Ovary (tissue), 9 donors: Measurements from ENCODE around the gene SLC25A39. TPM values are rescaled to one million over a fixed set of nuclear protein-coding genes. Genes with fewer than 3 reads are reported as not detected.
"Not testable (repeated sequence)": the region's sequence is repeated elsewhere in the genome, so short reads cannot be mapped to it uniquely, and the experiment has no call there.

Source experiments
- DNase-seq, 5 donors: peaks; one replicate each; pipeline ENCODE4 v3.0.0-alpha.2; 2019 to 2020
- H3K27ac ChIP-seq, 2 donors: fragments of 200-600 bp; one replicate each; pipeline versions ENCODE4 v1.5.1 to v1.8.0; 2019 to 2022
- H3K27me3 ChIP-seq: fragments of 200-600 bp; one replicate; pipeline ENCODE4 v1.8.0; 2022
- H3K36me3 ChIP-seq: fragments of 200-600 bp; sonication (generic); one replicate; pipeline ENCODE4 v1.5.1; 2019
- H3K4me1 ChIP-seq: one replicate; pipeline ENCODE4 v1.8.1; 2013; ENCODE audit warnings: mild to moderate bottlenecking, moderate library complexity; ENCODE audit not compliant: insufficient read depth
- H3K4me3 ChIP-seq: fragments of 200-600 bp; sonication (generic); one replicate; pipeline ENCODE4 v1.5.1; 2017
- H3K9me3 ChIP-seq, 2 donors: fragments of 200-600 bp in 1 of 2; sonication (generic) in 1 of 2; one replicate each; pipeline versions ENCODE4 v1.5.1 to v1.8.1; 2013 to 2019; ENCODE audit warnings: mild to moderate bottlenecking in 1 of 2, moderate library complexity in 1 of 2
- CTCF ChIP-seq, 3 donors: fragments of 450-650 bp in 2 of 3; fragments of 200-600 bp in 1 of 3; IDR thresholded peaks; one replicate each; pipeline versions ENCODE4 v1.5.1 to v1.8.0; 2016 to 2022; ENCODE audit warnings: antibody characterized with exemption in 3 of 3, mild to moderate bottlenecking in 1 of 3
- EP300 ChIP-seq: sonication (generic); formaldehyde crosslinking; IDR thresholded peaks from one replicate; pipeline ENCODE4 v1.6.1; 2017; ENCODE audit warnings: antibody characterized with exemption
- POLR2A ChIP-seq: fragments of 450-650 bp; IDR thresholded peaks from one replicate; pipeline ENCODE4 v1.6.1; 2017; ENCODE audit warnings: antibody characterized with exemption, mild to moderate bottlenecking, moderate library complexity
- WGBS, 3 donors: extraction: QIAGEN DNeasy Blood & Tissue Kit in 1 of 3; methylation state at CpG; one replicate each; pipeline versions ENCODE4 v1.1.5 to v1.1.7; 2013 to 2017; 5-methylcytosine and 5-hydroxymethylcytosine counted together
- intact Hi-C, 4 donors: fragments of 100-400 bp; cut with DNase I; formaldehyde crosslinking; loops; one replicate each; pipeline versions ENCODE4 v1.11.0 to v1.15.1; 2022 to 2023
- polyA plus RNA-seq, 2 donors: library from polyadenylated mRNA; stranded (reverse); fragments of 200-250 nt in 1 of 2; fragments of 350-450 nt in 1 of 2; fragmentation: Illumina TruSeq in 1 of 2; extraction: RNeasy Lipid Tissue Mini Kit (QIAGEN cat#74804) in 1 of 2; gene quantifications; one replicate each; pipeline ENCODE4 v1.2.3, GENCODE V29; 2013 to 2014
- total RNA-seq, 7 donors: library from RNA; depleted of rRNA in 2 of 7; stranded (reverse); fragments of >200 nt in 2 of 7; fragmentation: NEBNext Ultra II Directional in 3 of 7; extraction: Animal tissue kit (Norgen Biotek cat#: 25700) in 3 of 7; gene quantifications; one replicate each; pipeline versions ENCODE4 v1.1.0 to v1.2.4, GENCODE V29; 2016 to 2023
- donor health status: DM: no; HTN: no; CAD: no; lungs with moderate emphysema.
- donor health status: DM: no; HTN: no; CAD: no.
- donor health status: Bipolar disorder and iron deficiency.
- donor health status: DM: yes; HTN: yes; CAD: no.
- donor health status: DM: no; HTN: no; CAD: no.
- donor health status: DM: yes; HTN: yes; CAD: no.

Gene SLC25A39
- total and polyA plus RNA-seq, 9 donors: 15.9 to 111 (median 63.8) TPM

GRCh38 chr17:44367231-44367979, 42.8 kb upstream of the SLC25A39 start:
- 54 to 62% (median 54%) methylated on average over 7 of the region's 7 CpGs for WGBS, 3 donors
- Histone ChIP-seq H3K27me3 (no peaks in the 10 kb centered on the region), H3K36me3 (no peaks in the 10 kb centered on the region), H3K27ac (no peak overlapping the region), H3K9me3 (no peaks in the 10 kb centered on the region), H3K4me3 (no peak overlapping the region), H3K4me1 (no peaks in the 10 kb centered on the region)
- DNase-seq: no peak
- TF ChIP-seq CTCF (IDR thresholded peaks at IDR 0.05): no peak
- TF ChIP-seq EP300: no peak
- TF ChIP-seq POLR2A: no peak
- intact Hi-C loops: no loop called here

GRCh38 chr17:44365051-44365450, 40.4 kb upstream of the SLC25A39 start:
- H3K9me3 ChIP-seq, H3K36me3 ChIP-seq, H3K27ac ChIP-seq, H3K4me1 ChIP-seq, DNase-seq, intact Hi-C loops, H3K27me3 ChIP-seq, H3K4me3 ChIP-seq: not testable (repeated sequence)
- 81 to 88% (median 88%) methylated on average over 5 of the region's 5 CpGs for WGBS, 3 donors

GRCh38 chr17:44363613-44364159, 39.1 kb upstream of the SLC25A39 start, which contains the start of gene FAM171A2:
TSS of gene FAM171A2 (minus strand) at chr17:44363853. CDS start at chr17:44363714, 139 bp downstream.
- H3K36me3 ChIP-seq: no peaks in the 10 kb centered on the region
- H3K4me3 ChIP-seq: peak within 1 kb of the TSS; percentile 59
- peak; percentile 44 to 84 (median 76) for TF ChIP-seq CTCF (IDR thresholded peaks at IDR 0.05)
- peak; percentile 38 for TF ChIP-seq POLR2A
- TF ChIP-seq EP300: no peak
- H3K9me3 ChIP-seq: no peaks in the 10 kb centered on the region
- peak within 1 kb of the TSS; percentile 47 to 72 for H3K27ac ChIP-seq
- H3K4me1 ChIP-seq: peaks cover 7% of the 10 kb centered on the region
- peak; percentile 66 to 85 (median 75) for DNase-seq
- H3K27me3 ChIP-seq: no peaks in the 10 kb centered on the region
- intact Hi-C loops: no loop called here
- 0 to 2% (median 1%) methylated on average over 5 to 63 of the region's 63 CpGs for WGBS, 3 donors

GRCh38 chr17:44362949-44363612, 38.5 kb upstream of the SLC25A39 start:
- Histone ChIP-seq H3K27ac (peak overlapping the region; percentile 47 to 72), H3K9me3 (no peaks in the 10 kb centered on the region), H3K36me3 (no peaks in the 10 kb centered on the region), H3K27me3 (no peaks in the 10 kb centered on the region), H3K4me3 (peak overlapping the region; percentile 59), H3K4me1 (peaks cover 7% of the 10 kb centered on the region)
- 0 to 1% (median 1%) methylated on average over 34 to 45 of the region's 45 CpGs for WGBS, 3 donors
- intact Hi-C loops: no loop called here
- no peak for TF ChIP-seq EP300
- TF ChIP-seq POLR2A: no peak
- no peak for TF ChIP-seq CTCF (IDR thresholded peaks at IDR 0.05)
- DNase-seq: peak in 1 of 5 donors; percentile 60
